Mucosa of descending colon (tissue), 3 donors: ENCODE results near the gene DSG3. TPM values are rescaled to one million over a fixed set of nuclear protein-coding genes. Genes with fewer than 3 reads are reported as not detected.

ENCODE experiments used
- ATAC-seq: fragments of 200-7000 bp; cut with Tn5 transposase; one replicate; pipeline ENCODE4 v1.9.1; 2020; ENCODE audit warnings: mild to moderate bottlenecking, moderate library complexity
- DNase-seq, 3 donors: peaks; one replicate each; pipeline ENCODE4 v3.0.0-alpha.2; 2020
- H3K36me3 ChIP-seq: fragments of 200-600 bp; one replicate; pipeline ENCODE4 v1.8.0; 2021; ENCODE audit warnings: low read depth, mild to moderate bottlenecking
- H3K4me1 ChIP-seq: fragments of 200-600 bp; one replicate; pipeline ENCODE4 v1.8.0; 2021; ENCODE audit warnings: low read depth, mild to moderate bottlenecking
- H3K4me3 ChIP-seq: fragments of 200-600 bp; one replicate; pipeline ENCODE4 v1.8.0; 2021; ENCODE audit warnings: mild to moderate bottlenecking
- H3K9me3 ChIP-seq: fragments of 200-600 bp; one replicate; pipeline ENCODE4 v1.8.0; 2021; ENCODE audit warnings: mild to moderate bottlenecking
- intact Hi-C, 2 donors: fragments of 100-400 bp; cut with DNase I in 1 of 2; cut with micrococcal nuclease in 1 of 2; formaldehyde crosslinking; loops; one replicate each; pipeline versions ENCODE4 v1.11.0 to v1.11.1; 2022; cut with DNase I, micrococcal nuclease
- total RNA-seq, 3 donors: library from RNA; stranded (reverse); fragmentation: NEBNext Ultra II Directional in 2 of 3; extraction: Animal tissue kit (Norgen Biotek cat#: 25700) in 2 of 3; gene quantifications; one replicate each; pipeline versions ENCODE4 v1.2.1 to v1.2.4, GENCODE V29; 2021 to 2023
- TF ChIP-seq, protein P1 (sequence below): fragments of 200-600 bp; IDR thresholded peaks from one replicate; pipeline ENCODE4 v1.8.0; 2022; ENCODE audit warnings: antibody characterized with exemption, mild to moderate bottlenecking
- donor health status: DM: no; HTN: no; CAD: no; lungs with moderate emphysema.
- donor health status: DM: no; HTN: no; CAD: no.
- donor health status: DM: no; HTN: yes; CAD: no.

Gene DSG3
- total RNA-seq, 3 donors from 2014 or later, result 0.06 to 1.0 (median 0.14) TPM

DNA sequence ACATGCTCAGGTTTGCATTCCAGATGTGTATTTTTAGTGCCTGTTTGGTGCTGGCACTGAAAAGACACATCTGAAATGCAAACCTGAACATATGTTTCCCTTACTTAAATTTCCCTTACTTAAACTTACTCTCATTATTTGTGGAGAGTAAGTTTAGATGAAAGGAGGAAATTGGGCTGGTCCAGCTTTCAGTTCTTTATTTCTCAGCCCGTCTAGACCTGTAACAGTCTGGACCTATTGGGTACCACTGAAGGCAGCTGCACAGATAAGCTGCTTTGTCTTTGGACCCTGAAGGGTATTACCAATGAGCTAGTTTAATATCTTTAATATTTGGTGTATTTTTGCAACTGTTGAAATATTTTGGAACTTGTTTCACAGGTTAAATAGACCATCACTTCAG lies 17.0 kb upstream of the DSG3 start:
- ATAC-seq, result no peak
- intact Hi-C loops, result no loop called here
- H3K9me3 ChIP-seq, result no peaks in the 10 kb centered on the region
- TF ChIP-seq, protein P1, sequence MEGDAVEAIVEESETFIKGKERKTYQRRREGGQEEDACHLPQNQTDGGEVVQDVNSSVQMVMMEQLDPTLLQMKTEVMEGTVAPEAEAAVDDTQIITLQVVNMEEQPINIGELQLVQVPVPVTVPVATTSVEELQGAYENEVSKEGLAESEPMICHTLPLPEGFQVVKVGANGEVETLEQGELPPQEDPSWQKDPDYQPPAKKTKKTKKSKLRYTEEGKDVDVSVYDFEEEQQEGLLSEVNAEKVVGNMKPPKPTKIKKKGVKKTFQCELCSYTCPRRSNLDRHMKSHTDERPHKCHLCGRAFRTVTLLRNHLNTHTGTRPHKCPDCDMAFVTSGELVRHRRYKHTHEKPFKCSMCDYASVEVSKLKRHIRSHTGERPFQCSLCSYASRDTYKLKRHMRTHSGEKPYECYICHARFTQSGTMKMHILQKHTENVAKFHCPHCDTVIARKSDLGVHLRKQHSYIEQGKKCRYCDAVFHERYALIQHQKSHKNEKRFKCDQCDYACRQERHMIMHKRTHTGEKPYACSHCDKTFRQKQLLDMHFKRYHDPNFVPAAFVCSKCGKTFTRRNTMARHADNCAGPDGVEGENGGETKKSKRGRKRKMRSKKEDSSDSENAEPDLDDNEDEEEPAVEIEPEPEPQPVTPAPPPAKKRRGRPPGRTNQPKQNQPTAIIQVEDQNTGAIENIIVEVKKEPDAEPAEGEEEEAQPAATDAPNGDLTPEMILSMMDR, result no peak
- no peak overlapping the region for H3K4me3 ChIP-seq
- H3K4me1 ChIP-seq, result peaks cover 5% of the 10 kb centered on the region
- H3K36me3 ChIP-seq, result no peaks in the 10 kb centered on the region
- no peak for DNase-seq

DNA sequence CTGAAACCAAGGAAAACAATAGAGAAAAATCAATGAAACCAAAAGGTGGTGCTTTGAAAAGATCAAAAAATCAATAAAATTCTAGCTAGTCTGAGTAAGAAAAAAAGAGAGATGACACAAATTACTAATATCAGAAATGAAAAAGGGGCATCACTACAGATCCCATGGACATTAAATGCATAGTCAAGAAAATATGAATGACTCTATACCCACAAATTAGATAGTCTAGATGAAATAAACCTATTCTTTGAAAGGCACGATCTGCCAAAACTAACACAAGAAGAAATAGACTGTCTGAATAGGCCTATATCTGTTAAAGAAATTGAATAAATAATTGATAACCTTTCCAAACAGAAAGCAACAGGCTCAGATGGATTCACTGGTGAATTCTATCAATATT lies 15.2 kb upstream of the DSG3 start:
- Histone ChIP-seq H3K4me1 (peaks cover 5% of the 10 kb centered on the region), H3K4me3 (no peak overlapping the region), H3K9me3 (no peaks in the 10 kb centered on the region), H3K36me3 (no peaks in the 10 kb centered on the region)
- DNase-seq, result no peak
- TF ChIP-seq, protein P1, result no peak
- intact Hi-C loops, result no loop called here
- no peak for ATAC-seq

DNA sequence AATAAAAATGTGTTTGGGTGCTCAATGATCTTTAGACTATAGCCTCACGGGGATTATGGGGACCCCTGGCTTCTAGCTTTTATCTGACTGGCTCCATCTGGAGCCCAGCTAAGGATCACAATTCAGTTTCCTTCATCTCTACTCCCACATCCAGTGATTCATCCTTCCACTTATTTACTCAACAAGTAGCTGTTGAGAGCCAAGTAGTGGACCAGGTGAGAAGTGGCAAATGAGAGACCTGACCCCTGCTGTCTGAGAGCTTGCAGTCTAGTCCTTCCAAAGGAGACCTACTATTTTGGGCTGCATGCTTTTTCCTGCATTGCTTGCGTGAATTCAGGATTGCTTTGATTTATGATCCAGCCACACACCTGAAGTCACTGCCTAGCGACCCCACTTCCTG lies 10.7 kb upstream of the DSG3 start:
- TF ChIP-seq, protein P1, result no peak
- no peak for ATAC-seq
- no peaks in the 10 kb centered on the region for H3K36me3 ChIP-seq
- H3K4me1 ChIP-seq, result no peaks in the 10 kb centered on the region
- DNase-seq, result no peak
- H3K9me3 ChIP-seq, result no peaks in the 10 kb centered on the region
- H3K4me3 ChIP-seq, result no peak overlapping the region
- intact Hi-C loops, result no loop called here

DNA sequence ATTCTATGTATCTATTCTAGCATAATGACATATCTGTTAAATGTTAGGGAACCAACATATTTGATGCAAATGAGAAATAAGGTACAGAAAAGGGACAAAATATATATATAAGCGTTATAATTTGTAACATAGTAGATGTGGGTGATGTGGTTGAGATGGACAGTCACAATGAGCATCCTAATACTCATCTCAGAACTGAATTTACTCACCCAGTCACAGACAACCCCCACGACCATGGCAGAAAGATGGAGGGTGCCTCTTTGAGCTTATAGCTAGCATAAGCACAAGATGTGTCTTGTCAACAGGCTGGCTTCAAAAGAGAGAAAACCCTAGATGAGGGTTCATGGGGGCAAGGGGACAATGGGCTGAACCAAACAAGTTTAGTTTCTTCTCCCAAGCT lies 9.1 kb upstream of the DSG3 start:
- Histone ChIP-seq H3K9me3 (no peaks in the 10 kb centered on the region), H3K4me3 (no peak overlapping the region), H3K4me1 (no peaks in the 10 kb centered on the region), H3K36me3 (no peaks in the 10 kb centered on the region)
- ATAC-seq (no peak), DNase-seq (no peak)
- intact Hi-C loops, result no loop called here
- TF ChIP-seq, protein P1, result no peak

DNA sequence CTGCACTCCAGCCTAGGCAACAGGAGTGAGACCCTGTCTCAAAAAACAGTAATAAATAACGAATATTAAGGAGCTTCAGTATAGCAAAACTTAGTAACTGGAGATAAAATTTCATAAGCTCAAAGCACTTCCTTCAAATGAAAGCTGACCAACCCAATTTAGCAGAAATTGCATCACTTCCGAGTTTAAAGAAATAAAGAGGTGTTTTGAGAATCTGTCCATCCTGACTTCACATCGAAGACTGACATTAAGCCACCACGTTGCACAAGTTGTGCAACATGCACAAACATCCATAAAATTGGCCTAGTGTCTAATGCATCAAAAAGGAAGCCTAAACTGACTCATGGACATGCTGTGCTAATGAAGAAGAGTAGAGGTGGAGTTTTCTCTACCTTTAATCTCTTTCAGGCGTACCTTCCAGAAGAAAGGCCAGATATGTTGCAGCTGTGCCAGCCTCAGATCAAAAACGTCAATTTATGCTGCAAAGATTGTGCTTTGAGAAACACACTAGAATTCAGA lies 7.7 kb upstream of the DSG3 start:
- no peak for ATAC-seq
- no peaks in the 10 kb centered on the region for H3K36me3 ChIP-seq
- no peak for DNase-seq
- H3K9me3 ChIP-seq, result no peaks in the 10 kb centered on the region
- intact Hi-C loops, result no loop called here
- TF ChIP-seq, protein P1, result no peak
- no peaks in the 10 kb centered on the region for H3K4me1 ChIP-seq
- H3K4me3 ChIP-seq, result no peak overlapping the region

DNA sequence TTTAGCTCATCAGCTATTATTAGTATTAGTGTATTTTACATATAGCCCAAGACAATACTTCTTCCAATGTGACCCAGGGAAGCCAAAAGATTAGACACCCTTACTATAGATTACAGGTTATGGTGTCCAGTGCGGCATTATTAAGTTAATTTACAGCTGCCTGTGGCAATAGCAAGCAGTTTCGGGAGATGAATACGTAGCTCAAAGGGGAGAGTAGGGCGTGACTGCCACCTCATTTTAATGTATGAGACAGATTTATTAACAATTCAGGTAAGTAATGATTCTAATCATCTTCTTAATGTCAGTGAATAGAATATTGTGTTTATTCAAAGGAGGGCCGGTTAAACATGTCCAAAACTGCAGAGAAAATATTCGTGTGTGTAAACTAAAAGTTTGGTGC lies 6.8 kb upstream of the DSG3 start:
- ATAC-seq (no peak), DNase-seq (no peak)
- Histone ChIP-seq H3K9me3 (no peaks in the 10 kb centered on the region), H3K36me3 (no peaks in the 10 kb centered on the region), H3K4me1 (no peaks in the 10 kb centered on the region), H3K4me3 (no peak overlapping the region)
- TF ChIP-seq, protein P1, result no peak
- intact Hi-C loops, result no loop called here
